Measurements from ENCODE around the gene INKA1. TPM values are rescaled to one million over a fixed set of nuclear protein-coding genes. Genes with fewer than 3 reads are reported as not detected.

Gene INKA1
- total RNA-seq, 1 experiment from 2014 or later, result 1.4 TPM

DNA sequence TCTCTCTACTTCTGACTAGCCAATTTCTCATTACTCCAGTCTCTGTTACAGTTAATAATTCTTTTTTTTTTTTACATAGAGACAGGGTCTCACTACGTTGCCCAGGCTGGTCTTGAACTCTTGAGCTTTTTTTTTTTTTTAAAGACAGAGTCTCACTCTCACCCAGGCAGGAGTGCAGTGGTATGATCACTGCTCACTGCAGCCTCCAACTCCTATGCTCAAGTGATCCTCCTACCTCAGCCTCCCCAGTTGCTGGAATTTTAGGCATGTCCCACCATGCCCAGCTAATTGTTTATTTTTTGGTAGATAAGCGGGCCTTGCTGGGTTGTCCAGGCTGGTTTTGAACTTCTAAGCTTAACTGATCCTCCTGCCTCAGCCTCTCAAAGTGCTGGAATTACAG, 30.4 kb upstream of the INKA1 start:
- no peak overlapping the region for H3T11ph ChIP-seq (ENCODE audit: low read length)
- TF ChIP-seq, protein P1, sequence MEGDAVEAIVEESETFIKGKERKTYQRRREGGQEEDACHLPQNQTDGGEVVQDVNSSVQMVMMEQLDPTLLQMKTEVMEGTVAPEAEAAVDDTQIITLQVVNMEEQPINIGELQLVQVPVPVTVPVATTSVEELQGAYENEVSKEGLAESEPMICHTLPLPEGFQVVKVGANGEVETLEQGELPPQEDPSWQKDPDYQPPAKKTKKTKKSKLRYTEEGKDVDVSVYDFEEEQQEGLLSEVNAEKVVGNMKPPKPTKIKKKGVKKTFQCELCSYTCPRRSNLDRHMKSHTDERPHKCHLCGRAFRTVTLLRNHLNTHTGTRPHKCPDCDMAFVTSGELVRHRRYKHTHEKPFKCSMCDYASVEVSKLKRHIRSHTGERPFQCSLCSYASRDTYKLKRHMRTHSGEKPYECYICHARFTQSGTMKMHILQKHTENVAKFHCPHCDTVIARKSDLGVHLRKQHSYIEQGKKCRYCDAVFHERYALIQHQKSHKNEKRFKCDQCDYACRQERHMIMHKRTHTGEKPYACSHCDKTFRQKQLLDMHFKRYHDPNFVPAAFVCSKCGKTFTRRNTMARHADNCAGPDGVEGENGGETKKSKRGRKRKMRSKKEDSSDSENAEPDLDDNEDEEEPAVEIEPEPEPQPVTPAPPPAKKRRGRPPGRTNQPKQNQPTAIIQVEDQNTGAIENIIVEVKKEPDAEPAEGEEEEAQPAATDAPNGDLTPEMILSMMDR (conservative IDR thresholded peaks at IDR 0.05), result no peak
- H4K91ac ChIP-seq (ENCODE audit: insufficient read length, low read depth, low read length), result no peak overlapping the region
- no peak overlapping the region for H2BK20ac ChIP-seq (ENCODE audit: low read depth, low read length, poor library complexity, severe bottlenecking)
- H4K8ac ChIP-seq (replicated peaks; ENCODE audit: insufficient read length, low read depth, low read length), result no peak overlapping the region
- Mint-ChIP-seq H3K4me1 (no peaks in the 10 kb centered on the region), H3K36me3 (ENCODE audit: insufficient read depth in 1 of 3, low read depth in 3 of 3) (peaks cover 5 to 11% (median 5%) of the 10 kb centered on the region in 3 experiments; a peak in 6 of 7 replicates), H3K27me3 (ENCODE audit: low read depth) (no peaks in the 10 kb centered on the region), H3K4me3 (no peak overlapping the region), H3K27ac (no peak overlapping the region; a peak in 1 of 7 replicates), H3K9me3 (no peaks in the 10 kb centered on the region)
- H3K79me2 ChIP-seq (ENCODE audit: insufficient read depth, low read length), result peaks cover 8% of the 10 kb centered on the region; the same call in 1 of the 2 replicates
- H3K23ac ChIP-seq (ENCODE audit: insufficient read length, low read depth, low read length), result no peak overlapping the region
- H3K18ac ChIP-seq (ENCODE audit: insufficient read length, low read depth, low read length), result no peak overlapping the region
- no peaks in the 10 kb centered on the region for H3K9me3 ChIP-seq (ENCODE audit: control insufficient read depth, low read depth, low read length)
- H4K20me1 ChIP-seq (ENCODE audit: control insufficient read depth, insufficient read depth, insufficient read length), result no peaks in the 10 kb centered on the region
- no peak overlapping the region for H3K4me2 ChIP-seq (ENCODE audit: insufficient read depth, insufficient read length, low read length)
- H3K4ac ChIP-seq (ENCODE audit: low read depth, low read length), result no peak overlapping the region
- H2BK120ac ChIP-seq (ENCODE audit: low read depth, low read length, poor library complexity, severe bottlenecking), result no peak overlapping the region
- H3K23me2 ChIP-seq (ENCODE audit: insufficient read length, low read depth, low read length, poor library complexity, severe bottlenecking), result no peaks in the 10 kb centered on the region
- H2BK15ac ChIP-seq (ENCODE audit: low read depth, low read length), result no peak overlapping the region
- H3K27ac ChIP-seq (ENCODE audit: insufficient read length, low read depth, low read length), result no peak overlapping the region
- no peak overlapping the region for H3K56ac ChIP-seq (ENCODE audit: insufficient read length, low read depth, low read length)
- H3K9ac ChIP-seq (ENCODE audit: extremely low read depth, insufficient read length, low read length), result no peak overlapping the region
- no peaks in the 10 kb centered on the region for H3K4me1 ChIP-seq (ENCODE audit: insufficient read depth, low read length)
- no peak overlapping the region for H4K5ac ChIP-seq (ENCODE audit: insufficient read length, low read depth, low read length)
- no peak overlapping the region for H2BK12ac ChIP-seq (ENCODE audit: insufficient read length, low read depth, low read length)
- no peaks in the 10 kb centered on the region for H3K27me3 ChIP-seq (ENCODE audit: insufficient read depth, low read length)
- no CpG with 5 or more reads among the region's 2 CpGs for WGBS (ENCODE audit: extremely low coverage, insufficient read length, low lambda C conversion rate)
- no peak overlapping the region for H3K14ac ChIP-seq (ENCODE audit: insufficient read depth, low read length)
- no peak overlapping the region for H2AFZ ChIP-seq (ENCODE audit: low read length)
- no peak for DNase-seq
- no peak overlapping the region for H2BK5ac ChIP-seq (ENCODE audit: insufficient read length, low read length)
- H3K79me1 ChIP-seq (ENCODE audit: insufficient read depth, low read depth, low read length, poor library complexity, severe bottlenecking), result peaks cover 17% of the 10 kb centered on the region
- H2AK5ac ChIP-seq (ENCODE audit: insufficient read length, low read length), result no peak overlapping the region
